NOMO-1 treated with dmso at 0.1 percent for 144 hours (cell line): ENCODE measurements around the gene CLIP1.
A peak's percentile ranks its signal among the peaks of the same experiment; 100 is the strongest.

Experiments used
- DNase-seq: peaks from one replicate; lab custom pipeline; 2025; ENCODE audit not compliant: unreplicated experiment; lab: John Stamatoyannopoulos, UW

Gene CLIP1

DNA sequence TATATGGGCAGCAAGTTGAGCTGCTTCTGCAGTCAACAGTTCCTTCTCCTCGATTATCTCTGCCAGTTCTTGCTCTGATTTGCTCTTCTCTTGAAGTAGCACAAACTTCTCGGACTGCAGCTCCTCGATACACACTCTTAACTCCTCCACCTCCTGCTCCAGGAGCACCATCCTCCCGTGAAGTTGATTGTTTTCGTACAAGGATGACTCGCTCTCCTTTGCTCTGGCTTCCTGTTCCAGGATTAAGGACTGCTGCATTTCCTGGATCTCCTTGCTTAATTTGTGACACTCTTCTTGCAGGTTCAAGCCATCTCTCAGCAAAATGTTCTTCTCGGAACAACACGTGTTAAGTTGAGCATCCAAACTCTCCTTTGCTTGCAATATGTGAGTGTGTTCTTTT is 100.0 kb downstream of the CLIP1 start:
- DNase-seq, result no peak

DNA sequence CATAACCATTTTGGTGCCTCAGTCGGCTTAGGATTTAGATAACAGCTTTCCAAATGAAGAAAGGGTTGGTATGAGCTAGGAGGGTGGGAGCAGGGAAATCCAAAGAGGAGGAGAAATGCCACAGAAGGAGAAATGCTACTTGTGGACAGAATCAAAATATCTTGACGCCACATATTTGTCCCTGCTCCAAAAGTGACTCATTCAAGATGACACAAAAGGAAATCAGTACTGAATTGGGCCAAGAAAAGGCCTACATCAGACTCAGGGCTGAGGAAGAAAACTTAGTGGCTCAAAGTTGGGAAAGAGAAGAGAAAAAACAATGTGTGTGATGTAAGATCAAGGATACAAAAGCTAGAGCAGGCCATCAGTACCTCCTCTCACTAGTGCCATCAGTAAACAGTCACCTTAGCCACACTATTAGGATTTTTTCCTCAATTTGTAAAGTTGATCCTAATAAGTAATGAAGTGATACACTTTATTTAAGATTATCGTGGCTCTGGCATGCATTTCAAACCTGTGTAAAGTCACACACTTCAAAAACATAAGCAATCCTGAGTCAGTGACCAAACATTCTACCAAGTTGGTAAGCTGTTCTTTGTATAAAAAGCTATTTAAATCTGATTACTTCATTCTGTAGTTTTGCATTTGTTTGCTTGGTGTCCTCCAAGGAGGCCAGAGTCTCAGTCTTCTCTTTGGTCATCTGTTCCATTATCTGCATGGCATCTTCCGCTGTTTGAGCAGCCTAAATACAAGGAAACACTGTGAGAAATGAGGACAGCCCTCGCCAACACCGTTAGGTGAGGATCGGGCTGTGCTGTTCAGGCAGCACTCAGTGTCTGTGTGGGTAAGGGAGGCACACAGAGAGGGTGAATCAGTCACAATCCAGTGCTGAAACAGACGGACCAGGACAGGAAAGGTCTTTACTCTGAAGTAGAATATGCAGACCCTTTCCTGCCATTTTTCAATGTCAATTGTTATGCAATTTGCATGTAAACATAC is 103.6 kb downstream of the CLIP1 start:
- no peak for DNase-seq

DNA sequence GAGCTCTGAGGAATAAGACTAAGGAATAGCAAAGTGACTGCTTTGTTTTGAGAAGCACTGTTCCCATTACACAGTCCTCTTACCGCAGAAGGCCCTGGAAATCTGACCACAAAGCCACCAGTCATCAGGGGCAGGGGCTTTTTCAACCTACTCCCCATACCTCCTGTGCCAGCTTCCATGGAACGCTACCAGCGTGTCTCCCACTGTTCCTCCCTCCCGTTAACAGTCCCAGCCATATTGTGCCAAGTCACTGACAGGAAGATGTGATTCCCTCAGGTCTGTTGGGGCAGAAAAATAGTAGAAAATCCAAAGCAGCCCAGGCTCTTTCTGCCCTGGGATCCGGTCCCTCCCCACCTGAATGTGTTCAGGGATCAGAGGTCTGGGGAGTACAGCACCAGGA is 109.5 kb downstream of the CLIP1 start:
- DNase-seq, result no peak

DNA sequence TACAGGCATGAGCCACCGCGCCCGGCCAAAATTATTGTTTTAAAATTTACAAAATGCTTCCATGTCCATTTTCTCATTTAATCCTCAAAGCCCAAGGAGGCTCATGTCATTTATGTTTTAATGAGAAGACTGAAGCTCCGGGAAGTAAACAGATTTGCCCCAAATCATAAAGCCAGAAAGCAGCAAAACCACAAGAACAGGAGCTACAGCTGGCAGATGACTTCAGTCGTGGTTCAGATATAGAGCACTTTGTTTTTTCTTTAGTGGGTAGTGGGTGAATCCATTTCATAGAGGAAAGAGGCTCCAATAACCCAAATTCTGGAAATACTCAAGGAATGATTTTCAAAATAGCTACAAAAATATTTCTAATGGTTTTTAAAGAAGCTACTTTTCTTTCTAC is 110.8 kb downstream of the CLIP1 start:
- DNase-seq, result no peak

DNA sequence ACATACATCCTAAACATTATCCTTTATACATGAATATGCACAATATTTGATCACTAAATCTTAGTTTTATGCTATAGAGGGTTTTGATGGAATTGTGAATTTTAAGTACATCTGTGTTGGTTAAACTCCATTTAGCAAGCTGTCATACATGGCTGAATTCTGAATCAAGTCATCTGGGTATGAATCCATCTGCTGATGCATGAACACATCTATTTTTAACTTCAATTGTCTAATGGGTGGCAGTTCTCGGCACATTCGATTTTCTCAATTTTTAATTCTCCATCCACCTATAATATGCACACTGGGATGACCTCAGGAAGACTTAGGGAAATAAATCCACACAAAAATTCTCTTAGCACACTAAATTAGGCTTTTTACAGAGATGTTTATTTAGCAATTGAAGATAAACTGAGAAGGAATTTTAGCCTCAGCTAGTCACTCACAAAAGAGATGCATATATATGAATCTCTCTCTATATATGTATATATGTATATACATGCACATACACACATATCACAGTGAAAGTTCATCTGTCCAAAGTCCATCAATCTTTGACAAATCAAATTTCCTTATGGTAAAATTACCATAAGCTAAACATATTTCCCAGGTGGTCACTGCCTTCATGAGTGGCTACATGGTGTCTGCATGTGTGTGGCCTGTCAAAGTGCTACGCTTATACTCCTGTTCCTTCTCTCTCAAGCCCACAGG is 111.7 kb downstream of the CLIP1 start:
- no peak for DNase-seq

DNA sequence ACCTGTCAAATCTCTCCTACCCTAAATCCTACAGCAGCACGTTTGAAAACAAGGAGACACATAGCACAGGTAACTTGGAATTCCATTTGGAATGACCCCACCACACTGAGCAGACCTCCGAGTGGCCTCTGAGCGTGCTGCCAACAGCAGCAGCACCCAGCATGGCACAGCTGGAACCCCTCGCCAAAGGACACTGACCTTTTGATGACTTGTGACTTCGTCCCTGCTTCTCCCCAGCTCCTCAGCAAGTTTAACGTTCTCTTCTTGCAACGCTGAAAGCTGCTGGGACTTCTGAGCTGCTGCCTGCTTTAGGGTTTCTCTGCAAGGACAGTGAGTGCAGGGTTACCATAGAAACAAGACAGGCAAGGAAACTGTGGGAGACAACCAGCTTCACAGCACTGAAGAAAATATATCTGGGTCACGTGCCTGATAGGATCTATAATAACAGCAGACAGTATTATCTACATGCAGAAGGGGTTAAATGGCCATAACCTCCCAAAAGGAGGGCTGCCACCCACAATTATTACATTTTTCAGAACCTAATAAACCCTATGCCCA is 112.8 kb downstream of the CLIP1 start:
- no peak for DNase-seq

DNA sequence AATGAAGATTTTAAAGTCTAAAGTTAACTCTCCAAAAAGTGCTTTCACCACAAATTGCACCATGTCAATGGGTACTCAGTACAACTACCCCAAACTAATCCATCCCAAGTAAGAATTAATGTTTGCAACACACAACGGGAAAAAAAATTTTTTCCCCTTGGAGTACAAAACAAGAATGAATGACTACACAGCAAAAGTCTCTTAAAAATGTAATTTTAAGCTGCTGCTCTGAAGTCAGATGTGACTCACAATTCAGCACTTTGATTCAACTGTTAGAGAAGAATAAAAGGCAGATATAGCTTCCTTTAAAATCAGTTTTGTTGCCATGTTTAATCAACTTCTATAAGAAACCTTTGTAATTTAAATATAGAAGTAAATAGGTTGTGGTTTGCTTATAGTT is 113.7 kb downstream of the CLIP1 start:
- DNase-seq, result no peak

DNA sequence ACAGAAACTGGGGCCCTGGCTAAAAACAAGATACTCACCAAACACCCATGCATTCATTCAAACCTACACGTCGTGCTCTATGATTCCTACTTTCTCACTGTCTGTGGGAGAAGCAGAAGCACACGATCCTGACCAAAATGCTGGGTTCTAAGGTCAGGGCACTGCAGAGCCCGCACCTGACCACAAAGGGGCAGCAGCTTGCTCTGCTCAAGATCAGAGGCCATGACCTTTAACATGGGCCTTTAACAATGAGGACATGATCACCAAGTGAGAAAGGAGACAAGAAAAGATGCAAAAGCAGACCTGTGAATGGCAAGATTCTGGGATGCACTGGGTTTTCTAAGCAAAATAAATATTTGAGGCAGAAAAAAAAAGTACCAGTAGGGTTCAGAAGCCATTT is 116.1 kb downstream of the CLIP1 start:
- DNase-seq, result no peak

DNA sequence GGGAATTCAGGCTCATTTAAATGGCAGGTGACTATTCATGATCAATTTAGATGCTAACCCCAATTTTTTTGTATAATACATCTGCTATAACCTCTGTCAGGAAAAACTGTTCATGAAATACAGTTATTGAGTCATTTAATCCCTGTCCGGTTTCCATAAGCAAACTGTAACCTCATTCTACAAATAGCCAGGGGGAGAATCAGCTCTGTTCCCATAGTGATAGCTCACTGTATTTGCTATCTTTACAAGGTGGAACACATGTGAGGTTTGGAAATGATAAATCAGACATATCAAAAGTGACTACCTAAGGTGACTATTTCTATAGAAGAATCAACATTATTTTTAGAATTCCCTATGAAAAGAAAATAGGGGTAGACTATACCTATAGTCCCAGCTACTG is 117.5 kb downstream of the CLIP1 start:
- DNase-seq, result no peak

DNA sequence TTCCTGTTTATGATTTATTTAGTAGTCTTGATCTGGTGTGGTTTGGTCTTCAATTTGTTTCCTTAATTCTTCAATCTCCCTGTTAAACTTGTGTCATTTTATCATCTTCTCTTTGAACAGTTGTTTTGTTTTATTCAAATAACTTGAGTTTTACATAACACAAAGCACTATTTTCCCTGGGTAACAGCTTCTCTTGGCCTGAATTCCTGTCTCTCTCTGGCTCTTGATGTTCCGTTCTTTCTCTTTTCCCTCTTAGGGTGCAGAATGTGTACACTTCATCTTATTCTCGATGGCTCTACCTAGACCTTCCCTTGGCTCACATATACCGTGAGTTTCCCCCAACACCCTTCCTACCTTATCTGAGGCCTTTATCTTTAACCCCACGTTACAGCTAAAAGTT is 119.4 kb downstream of the CLIP1 start:
- no peak for DNase-seq

DNA sequence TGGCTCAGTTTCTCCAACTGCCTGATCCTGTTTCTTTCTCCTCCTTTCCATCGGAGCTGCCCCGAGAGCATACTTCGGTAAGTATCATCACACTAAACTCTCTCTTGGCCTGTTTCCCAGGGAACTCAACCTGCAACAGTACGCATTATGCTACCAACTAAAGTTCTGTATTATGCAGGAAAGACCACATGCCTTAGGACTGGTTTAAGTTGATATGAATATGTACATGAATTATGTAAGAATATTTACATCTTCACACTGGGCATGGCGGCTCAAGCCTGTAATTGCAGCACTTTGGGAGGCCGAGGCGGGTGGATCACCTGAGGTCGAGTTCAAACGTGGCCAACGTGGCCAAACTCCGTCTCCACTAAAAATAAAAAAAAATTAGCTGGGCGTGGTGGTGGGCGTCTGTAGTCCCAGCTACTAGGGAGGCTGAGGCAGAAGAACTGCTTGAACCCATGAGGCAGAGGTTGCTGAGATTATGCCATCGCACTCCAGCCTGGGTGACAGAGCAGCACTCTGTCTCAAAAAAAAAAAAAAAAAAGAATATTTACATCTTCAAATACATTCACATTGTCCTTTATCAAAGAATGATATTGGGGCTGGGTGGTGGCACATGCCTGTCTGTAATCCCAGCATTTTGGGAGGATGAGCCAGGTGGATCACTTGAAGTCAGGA is 124.3 kb downstream of the CLIP1 start:
- no peak for DNase-seq

DNA sequence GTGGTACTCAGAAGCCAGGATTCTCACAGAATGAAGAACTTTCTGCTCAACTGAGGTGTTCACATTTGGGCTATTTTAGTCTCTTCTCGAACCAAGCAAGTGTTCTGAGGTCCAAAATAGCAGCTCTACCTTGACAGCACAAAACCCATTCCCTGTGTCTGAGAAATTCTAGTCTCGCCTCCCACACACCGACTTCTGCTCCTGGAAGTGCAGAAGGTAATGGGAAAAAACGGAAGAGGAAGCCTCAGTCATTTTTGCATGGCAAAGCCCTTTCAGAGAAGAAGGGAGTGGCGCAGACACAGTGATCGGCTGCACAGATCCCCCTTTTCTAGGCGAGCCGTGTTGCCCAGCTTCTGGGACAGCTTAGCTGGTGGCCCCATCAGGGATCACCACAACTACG is 125.0 kb downstream of the CLIP1 start:
- DNase-seq, result no peak

DNA sequence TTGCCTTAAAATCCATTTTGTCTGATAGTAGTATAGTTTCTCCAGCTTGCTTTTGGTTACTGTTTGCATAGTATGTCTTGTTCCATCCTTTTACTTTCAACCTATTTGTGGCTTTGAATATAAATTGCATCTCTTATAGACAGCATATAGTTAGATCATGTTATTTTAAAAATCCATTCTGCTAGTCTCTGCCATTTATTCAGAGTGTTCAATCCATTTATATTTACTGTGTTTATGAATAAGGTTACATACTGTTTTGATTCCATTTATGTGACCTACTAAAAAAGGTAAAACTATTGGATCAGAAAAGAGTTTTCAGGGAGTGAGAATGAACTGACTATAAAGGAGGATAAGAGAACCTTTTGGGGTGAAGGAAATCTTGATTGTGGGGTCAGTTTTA is 126.6 kb downstream of the CLIP1 start:
- DNase-seq, result no peak

DNA sequence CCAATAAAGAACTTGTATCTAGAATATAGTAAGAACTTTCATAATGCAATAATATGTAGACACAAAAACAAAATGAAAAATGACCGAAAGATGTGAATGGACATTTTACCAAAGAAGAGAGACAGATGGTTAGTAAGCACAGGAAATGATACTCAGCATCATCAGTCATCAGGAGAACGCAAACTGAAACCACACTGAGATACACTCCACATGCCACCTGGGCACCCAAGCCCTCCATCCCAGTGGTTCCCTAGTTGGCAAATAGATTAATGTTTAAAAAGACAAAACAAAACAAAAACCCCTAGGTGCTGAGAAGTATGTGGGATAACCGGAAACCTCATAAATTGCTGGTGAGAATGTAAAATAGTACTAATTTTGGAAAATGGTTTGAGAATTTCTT is 129.4 kb downstream of the CLIP1 start:
- no peak for DNase-seq

DNA sequence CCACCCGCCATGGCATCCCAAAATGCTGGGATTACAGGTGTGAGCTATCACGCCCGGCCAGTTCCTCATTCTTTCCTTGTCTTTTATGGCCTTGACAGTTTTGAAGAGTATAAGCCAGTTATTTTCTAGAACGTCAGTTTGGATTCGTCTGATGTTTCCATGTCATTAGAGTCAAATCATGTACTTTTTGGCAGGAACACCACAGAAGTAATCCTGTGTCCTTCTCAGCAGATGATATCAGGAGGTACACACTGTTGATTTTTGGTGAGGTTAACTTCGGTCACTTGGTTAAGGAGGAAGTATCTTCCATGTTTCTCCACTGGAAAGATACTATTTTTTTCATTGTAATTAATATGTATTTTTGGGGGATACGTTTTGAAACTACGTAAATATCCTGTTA is 131.0 kb downstream of the CLIP1 start:
- no peak for DNase-seq

DNA sequence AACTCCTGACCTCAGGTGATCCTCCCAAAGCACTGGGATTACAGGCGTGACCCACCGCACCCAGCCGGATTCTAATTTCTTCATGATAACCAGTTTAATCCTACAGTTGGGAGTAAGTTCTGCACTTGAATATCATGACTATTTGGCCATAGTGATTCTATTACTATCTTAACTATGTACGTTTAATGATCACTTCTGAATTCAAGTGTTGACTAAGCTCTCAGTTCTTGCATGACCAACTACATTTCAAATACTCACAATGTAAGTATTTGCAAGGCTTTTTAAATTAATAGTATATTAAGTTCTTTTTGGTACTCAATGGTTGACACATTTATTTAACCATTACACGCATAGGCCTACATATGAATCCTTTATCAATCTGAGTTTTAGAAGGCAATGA is 138.8 kb downstream of the CLIP1 start:
- no peak for DNase-seq

DNA sequence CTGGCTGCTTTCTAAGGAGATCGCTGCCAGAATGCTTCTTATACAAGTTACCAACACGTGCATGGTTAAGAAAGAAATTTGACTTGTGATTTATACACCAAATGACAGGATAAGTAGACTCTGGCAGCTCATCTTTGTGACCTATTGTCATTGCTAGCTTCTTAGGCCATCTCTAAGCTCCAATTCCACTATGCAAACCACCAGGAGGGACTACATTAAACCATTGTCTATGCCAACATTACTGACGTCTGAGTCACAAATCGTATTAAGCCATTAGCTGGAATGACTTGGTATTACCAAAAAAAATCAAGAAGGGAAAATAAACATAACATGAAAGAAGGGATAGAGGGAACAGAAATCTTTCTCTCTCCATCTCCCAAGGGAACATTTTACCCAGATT is 140.4 kb downstream of the CLIP1 start:
- no peak for DNase-seq

DNA sequence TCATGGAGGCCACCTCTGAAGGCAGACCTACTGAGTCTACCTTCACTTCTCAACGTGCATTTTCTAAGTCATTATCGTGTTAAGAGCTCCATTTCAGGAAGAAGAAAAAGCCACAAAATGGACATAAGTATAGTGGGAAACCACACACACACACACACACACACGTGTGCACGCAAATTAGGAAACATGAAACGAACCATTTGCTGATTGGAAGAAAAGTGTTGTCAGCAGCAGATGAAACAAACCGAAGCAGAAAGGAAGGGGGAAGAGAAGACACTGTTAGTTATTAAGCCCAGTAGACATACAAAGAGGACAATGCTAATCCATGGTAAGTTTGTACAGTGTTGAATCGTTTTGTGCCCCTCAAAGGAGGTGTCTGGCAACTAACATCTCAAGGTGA is 146.2 kb downstream of the CLIP1 start:
- DNase-seq, result peak; percentile 51

DNA sequence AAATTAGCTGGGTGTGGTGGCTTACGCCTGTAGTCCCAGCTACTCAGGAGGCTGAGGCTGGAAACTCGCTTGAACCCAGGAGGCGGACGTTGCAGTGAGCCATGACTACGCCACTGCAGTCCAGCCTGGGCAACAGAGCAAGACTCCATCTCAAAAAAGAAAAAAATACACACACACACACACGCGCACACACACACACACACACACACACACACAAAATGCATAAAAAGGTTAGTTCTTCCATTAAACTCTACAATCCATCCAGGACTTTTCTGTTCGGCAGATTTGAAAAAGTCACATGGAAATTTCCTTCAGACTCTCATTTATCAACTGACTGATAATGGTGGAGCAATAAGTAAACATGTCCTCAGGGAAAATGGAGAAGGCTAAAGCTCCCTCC is 147.0 kb downstream of the CLIP1 start:
- DNase-seq, result no peak

DNA sequence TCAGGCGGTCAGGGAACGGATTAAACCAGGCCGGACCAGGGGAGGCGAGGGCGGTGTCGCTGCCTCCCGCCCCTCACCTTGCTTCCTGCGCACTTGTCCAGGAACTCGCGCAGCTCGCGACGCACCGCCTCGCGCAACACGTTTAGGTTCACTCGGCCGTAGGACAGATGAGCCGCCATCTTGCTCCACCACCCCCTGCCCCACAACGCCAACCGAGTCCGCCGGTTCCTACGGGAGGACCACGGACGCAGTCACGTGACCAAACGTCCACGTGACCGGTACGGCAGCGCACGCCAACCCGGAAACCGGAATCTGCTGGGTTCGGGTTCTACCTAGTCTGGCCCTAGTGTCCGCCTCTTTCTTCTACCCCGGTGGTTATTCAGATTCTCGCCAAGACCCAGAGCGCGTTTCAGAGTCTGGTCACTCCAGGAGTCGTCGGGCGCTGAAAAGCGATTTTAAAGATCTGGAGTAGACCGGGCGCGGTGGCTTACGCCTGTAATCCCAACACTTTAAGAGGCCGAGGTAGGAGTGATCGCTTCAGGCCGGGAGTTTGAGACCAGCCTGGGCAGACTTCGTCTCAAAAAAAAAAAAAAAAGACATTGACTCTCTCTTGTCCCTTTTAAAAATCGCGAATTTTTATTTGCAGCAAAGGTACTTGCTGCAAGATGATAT is 156.1 kb downstream of the CLIP1 start, which contains the start of gene VPS33A:
VPS33A (minus strand) TSS at position 265 of the 672 bp plus-strand sequence; CDS start at position 179, 86 bp downstream.
- DNase-seq, result peak; percentile 89

DNA sequence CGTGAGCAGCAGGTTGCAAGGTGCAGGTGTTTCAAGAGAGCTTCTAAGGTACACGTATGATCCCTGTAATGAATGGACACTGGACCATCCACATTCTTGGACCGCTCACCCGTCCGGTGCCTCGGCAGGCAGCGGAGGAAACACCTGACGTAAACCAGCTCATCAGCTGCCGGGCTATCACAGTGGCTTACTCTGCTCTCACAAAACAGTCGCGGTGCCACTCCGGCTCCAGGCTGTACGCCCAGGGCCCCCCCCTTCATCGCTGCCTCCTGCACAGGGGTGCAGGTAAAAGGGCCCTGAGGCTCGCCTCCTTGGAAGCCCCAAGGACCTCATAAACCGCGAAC is 156.6 kb downstream of the CLIP1 start:
- DNase-seq, result no peak
